Measurements from ENCODE around the gene TIMM29.
"Not testable (repeated sequence)": the region's sequence is repeated elsewhere in the genome, so short reads cannot be mapped to it uniquely, and the experiment has no call there.

TIMM29 gene

GRCh38 chr19:10913716-10914340 lies 14.8 kb upstream of the TIMM29 start:
- peak; percentile 16 for DNase-seq

- peak; percentile 65 for DNase-seq
Measured at GRCh38 chr19:10915130-10916091, 13.2 kb upstream of the TIMM29 start.

- DNase-seq, result peak; percentile 14
Measured at GRCh38 chr19:10916602-10917001, 12.0 kb upstream of the TIMM29 start.

- no peak for DNase-seq
Measured at GRCh38 chr19:10918359-10918758, 10.3 kb upstream of the TIMM29 start.

- no peak for DNase-seq
Measured at GRCh38 chr19:10919352-10920287, 9.0 kb upstream of the TIMM29 start.

- no peak for DNase-seq
Measured at GRCh38 chr19:10920288-10920655, 8.3 kb upstream of the TIMM29 start.

- DNase-seq, result no peak
Measured at GRCh38 chr19:10920781-10921180, 7.8 kb upstream of the TIMM29 start.

GRCh38 chr19:10921199-10921909 lies 7.3 kb upstream of the TIMM29 start:
- no peak for DNase-seq

- DNase-seq, result no peak
Measured at GRCh38 chr19:10921910-10922637, 6.5 kb upstream of the TIMM29 start.

- DNase-seq, result no peak
Measured at GRCh38 chr19:10922638-10923014, 6.0 kb upstream of the TIMM29 start.

GRCh38 chr19:10923260-10924112 lies 5.1 kb upstream of the TIMM29 start:
- DNase-seq, result no peak

- no peak for DNase-seq
Measured at GRCh38 chr19:10924597-10924996, 4.0 kb upstream of the TIMM29 start.

- DNase-seq, result no peak
Measured at GRCh38 chr19:10927730-10928562, 665 bp upstream of the TIMM29 start.

- no peak for DNase-seq
Measured at GRCh38 chr19:10929402-10929794, 787 bp downstream of the TIMM29 start.

GRCh38 chr19:10935371-10936059 lies 6.9 kb downstream of the TIMM29 start:
- no peak for DNase-seq

GRCh38 chr19:10936661-10937084 lies 8.1 kb downstream of the TIMM29 start:
- no peak for DNase-seq

GRCh38 chr19:10941649-10942048 lies 13.0 kb downstream of the TIMM29 start:
- DNase-seq, result not testable (repeated sequence)

GRCh38 chr19:10943412-10943811 lies 14.8 kb downstream of the TIMM29 start:
- not testable (repeated sequence) for DNase-seq

- no peak for DNase-seq
Measured at GRCh38 chr19:10945264-10945663, 16.7 kb downstream of the TIMM29 start.
